NB4 (cell line): Measurements from ENCODE around the gene CCDC124.

ENCODE experiments used
- MYC ChIP-seq: IDR thresholded peaks from 2 replicates; pipeline ENCODE4 v1.6.1; 2011; ENCODE audit warnings: low read depth, low read length
- POLR2A ChIP-seq: IDR thresholded peaks from 2 replicates; pipeline ENCODE4 v1.6.1; 2011; ENCODE audit warnings: mild to moderate bottlenecking; ENCODE audit not compliant: insufficient read length; ENCODE audit errors: extremely low read depth
- TF ChIP-seq, protein P1 (sequence below): IDR thresholded peaks from one replicate; pipeline ENCODE4 v1.5.1; 2012; ENCODE audit warnings: low read depth, low read length
- TF ChIP-seq, protein P2 (sequence below): IDR thresholded peaks from 2 replicates; pipeline ENCODE4 v1.6.1; 2011; ENCODE audit warnings: low read depth, low read length

DNA sequence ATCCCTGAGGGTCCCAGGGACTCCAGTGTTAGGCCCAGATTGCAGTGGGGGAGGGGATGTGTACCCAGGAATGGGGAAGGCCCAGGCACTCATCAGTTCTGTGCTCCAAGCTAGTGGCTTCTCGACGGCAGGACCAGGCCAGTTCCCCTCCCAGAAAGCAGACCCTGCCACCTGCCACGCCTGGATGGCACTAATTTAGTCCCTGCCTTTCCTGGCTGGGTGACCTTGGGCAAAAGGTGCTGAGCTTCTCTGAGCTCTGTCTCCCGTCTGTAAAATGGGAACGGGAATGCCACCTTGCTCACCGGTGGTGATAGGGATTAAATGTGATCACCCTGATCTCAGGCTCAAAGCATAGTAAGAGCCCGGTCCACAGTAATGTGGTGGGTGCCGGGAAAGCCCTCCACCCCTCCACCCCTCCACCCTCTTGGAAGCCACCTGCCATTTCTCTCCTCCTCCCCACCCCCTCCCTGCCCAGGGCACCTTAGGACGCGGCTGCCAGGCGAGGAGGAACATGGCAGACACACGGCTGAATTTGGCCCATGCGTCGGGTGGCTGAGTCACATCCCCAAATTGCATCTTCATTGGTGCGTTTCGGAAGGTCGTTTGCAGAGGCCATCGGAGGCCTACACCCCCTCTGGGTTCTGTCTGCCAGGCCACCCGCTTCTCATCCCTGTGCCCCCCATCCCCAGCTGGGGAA is 36.4 kb downstream of the CCDC124 start:
- TF ChIP-seq, protein P1, sequence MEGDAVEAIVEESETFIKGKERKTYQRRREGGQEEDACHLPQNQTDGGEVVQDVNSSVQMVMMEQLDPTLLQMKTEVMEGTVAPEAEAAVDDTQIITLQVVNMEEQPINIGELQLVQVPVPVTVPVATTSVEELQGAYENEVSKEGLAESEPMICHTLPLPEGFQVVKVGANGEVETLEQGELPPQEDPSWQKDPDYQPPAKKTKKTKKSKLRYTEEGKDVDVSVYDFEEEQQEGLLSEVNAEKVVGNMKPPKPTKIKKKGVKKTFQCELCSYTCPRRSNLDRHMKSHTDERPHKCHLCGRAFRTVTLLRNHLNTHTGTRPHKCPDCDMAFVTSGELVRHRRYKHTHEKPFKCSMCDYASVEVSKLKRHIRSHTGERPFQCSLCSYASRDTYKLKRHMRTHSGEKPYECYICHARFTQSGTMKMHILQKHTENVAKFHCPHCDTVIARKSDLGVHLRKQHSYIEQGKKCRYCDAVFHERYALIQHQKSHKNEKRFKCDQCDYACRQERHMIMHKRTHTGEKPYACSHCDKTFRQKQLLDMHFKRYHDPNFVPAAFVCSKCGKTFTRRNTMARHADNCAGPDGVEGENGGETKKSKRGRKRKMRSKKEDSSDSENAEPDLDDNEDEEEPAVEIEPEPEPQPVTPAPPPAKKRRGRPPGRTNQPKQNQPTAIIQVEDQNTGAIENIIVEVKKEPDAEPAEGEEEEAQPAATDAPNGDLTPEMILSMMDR = no peak
- TF ChIP-seq, protein P2, sequence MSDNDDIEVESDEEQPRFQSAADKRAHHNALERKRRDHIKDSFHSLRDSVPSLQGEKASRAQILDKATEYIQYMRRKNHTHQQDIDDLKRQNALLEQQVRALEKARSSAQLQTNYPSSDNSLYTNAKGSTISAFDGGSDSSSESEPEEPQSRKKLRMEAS = no peak
- TF ChIP-seq POLR2A (no peak), MYC (no peak)
